Osteoblast (primary cell): ENCODE results near the gene STARD6. TPM values are rescaled to one million over a fixed set of nuclear protein-coding genes. Genes with fewer than 3 reads are reported as not detected.

Experiments used
- DNase-seq: peaks from one replicate; pipeline ENCODE4 v3.0.0; 2011; ENCODE audit warnings: low spot score, mixed read lengths; ENCODE audit not compliant: insufficient read length; ENCODE audit errors: missing footprints
- H2AFZ ChIP-seq: 2 replicates; pipeline ENCODE4 v1.6.0; 2011; ENCODE audit warnings: mild to moderate bottlenecking, low read length
- H3K27ac ChIP-seq: 2 replicates; pipeline ENCODE4 v1.5.1; 2011; ENCODE audit warnings: mild to moderate bottlenecking, low read depth, low read length, moderate library complexity
- H3K27me3 ChIP-seq: 2 replicates; pipeline ENCODE4 v1.6.0; 2012; ENCODE audit warnings: mild to moderate bottlenecking, control low read depth, inconsistent platforms, low read length, moderate library complexity; ENCODE audit not compliant: insufficient read depth
- H3K36me3 ChIP-seq: 2 replicates; pipeline ENCODE4 v1.5.1; 2011; ENCODE audit warnings: mild to moderate bottlenecking, low read length, control low read depth, moderate library complexity; ENCODE audit not compliant: insufficient read depth
- H3K4me1 ChIP-seq: 2 replicates; pipeline ENCODE4 v1.5.1; 2011; ENCODE audit warnings: mild to moderate bottlenecking, low read length, control low read depth, moderate library complexity; ENCODE audit not compliant: insufficient read depth
- H3K4me2 ChIP-seq: 2 replicates; pipeline ENCODE4 v1.6.0; 2011; ENCODE audit warnings: mild to moderate bottlenecking, low read length; ENCODE audit not compliant: insufficient read depth
- H3K4me3 ChIP-seq: fragments of 200-600 bp; sonication (generic); 3 replicates; pipeline ENCODE4 v1.5.1; 2012; ENCODE audit warnings: mild to moderate bottlenecking, low read length, inconsistent platforms; ENCODE audit not compliant: insufficient read depth
- H3K79me2 ChIP-seq: 2 replicates; pipeline ENCODE4 v1.6.0; 2012; ENCODE audit warnings: mild to moderate bottlenecking, low read length, control low read depth, inconsistent platforms; ENCODE audit not compliant: insufficient read depth
- H3K9me3 ChIP-seq: 2 replicates; pipeline ENCODE4 v1.5.1; 2011; ENCODE audit warnings: low read depth, low read length, control low read depth
- H4K20me1 ChIP-seq: 2 replicates; pipeline ENCODE4 v1.6.0; 2012; ENCODE audit warnings: mild to moderate bottlenecking, low read length, control low read depth; ENCODE audit not compliant: insufficient read depth
- CTCF ChIP-seq: IDR thresholded peaks from 2 replicates; pipeline ENCODE4 v1.5.1; 2011; ENCODE audit warnings: mild to moderate bottlenecking, low read depth, low read length, moderate library complexity; ENCODE audit errors: extremely low read depth
- total RNA-seq: library from RNA; depleted of rRNA; stranded (reverse); fragments of >200 nt; gene quantifications from 2 replicates; pipeline ENCODE4 v1.2.3, GENCODE V29; 2012

STARD6 gene
- total RNA-seq, 1 donor: not detected

DNA sequence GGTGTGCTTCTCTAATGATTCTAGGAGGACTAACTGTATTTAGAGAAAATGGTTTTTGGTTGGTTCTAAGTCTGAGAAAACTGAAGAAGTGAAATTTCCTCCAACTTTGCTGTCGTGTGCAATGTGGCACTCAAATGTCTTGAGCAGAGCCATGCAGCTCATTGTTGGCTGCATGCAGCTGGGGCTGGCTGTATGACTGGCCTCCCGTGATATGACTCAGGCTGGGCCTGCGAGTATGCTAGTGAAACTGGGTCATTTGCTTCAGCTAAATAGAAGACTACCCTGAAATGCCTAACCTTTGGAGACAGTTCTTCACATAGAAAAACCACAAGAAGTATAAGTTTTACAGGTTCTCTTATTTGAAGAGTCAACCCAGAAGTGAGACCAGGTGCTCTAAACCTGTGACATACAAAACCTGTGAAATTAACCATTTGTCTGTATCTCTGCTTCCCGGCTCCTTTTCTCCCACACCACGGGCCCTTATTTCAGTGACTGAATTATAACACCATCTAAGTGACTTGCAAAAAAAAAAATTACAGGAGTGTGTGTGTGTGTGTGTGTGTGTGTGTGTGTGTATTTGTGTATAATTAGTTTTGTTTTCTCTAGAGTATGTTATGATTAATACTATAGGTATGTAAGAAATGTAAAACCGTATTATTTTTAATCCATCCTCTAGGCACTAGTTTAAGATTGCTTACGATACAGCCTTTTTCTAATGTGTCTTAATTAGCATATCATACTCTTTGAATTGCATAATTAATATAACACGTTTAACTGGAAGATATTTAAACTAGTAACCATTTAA lies 72.5 kb downstream of the STARD6 start:
- Histone ChIP-seq H2AFZ (no peak overlapping the region), H3K4me2 (peak overlapping the region; percentile 13), H3K27ac (peak overlapping the region; percentile 40), H3K4me3 (no peak overlapping the region), H3K27me3 (no peaks in the 10 kb centered on the region), H3K79me2 (no peaks in the 10 kb centered on the region), H3K36me3 (peaks cover 34% of the 10 kb centered on the region), H3K9me3 (no peaks in the 10 kb centered on the region), H4K20me1 (no peaks in the 10 kb centered on the region), H3K4me1 (peaks cover 9% of the 10 kb centered on the region)
- peak; percentile 74 for DNase-seq
- TF ChIP-seq CTCF: no peak

DNA sequence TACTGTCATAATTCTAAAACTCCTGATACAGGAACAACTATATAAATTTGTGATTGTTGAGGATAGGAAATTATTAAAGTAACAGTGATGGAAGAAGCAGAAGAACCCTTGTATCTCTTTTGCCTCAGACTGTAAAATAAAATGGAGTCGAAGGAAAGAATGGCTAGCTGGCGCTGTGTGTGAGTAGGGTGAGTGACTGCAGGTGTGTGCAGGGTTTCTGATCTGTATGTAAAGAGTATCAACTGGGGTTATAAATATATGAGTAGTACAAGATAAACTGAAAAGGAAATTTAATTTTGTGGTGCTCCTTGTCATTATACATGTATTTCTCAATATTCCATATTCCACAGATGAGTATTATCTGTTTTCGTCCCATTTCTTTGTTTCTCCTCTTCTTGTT lies 73.1 kb downstream of the STARD6 start:
- Histone ChIP-seq H3K36me3 (peaks cover 41% of the 10 kb centered on the region), H3K27ac (no peak overlapping the region), H3K9me3 (no peaks in the 10 kb centered on the region), H3K27me3 (no peaks in the 10 kb centered on the region), H3K4me1 (peaks cover 9% of the 10 kb centered on the region), H3K4me2 (no peak overlapping the region), H3K79me2 (no peaks in the 10 kb centered on the region), H3K4me3 (no peak overlapping the region), H4K20me1 (no peaks in the 10 kb centered on the region), H2AFZ (no peak overlapping the region)
- TF ChIP-seq CTCF: no peak
- DNase-seq: no peak

DNA sequence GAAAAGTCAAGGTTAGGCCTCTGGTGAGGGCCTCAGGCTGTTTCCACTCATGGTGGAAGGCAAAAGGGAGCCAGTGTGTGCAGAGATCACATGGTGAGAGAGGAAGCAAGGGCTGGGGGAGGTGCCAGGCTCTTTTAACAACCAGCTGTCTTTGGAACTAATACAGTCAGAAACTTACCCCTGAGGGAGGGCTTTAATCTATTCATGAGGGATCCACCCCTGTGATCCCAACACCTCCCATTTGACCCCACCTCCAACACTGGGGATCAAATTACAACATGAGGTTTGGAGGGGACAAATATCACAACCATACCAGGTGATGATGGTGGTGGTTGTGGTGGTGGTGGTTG lies 77.5 kb downstream of the STARD6 start:
- Histone ChIP-seq H3K79me2 (no peaks in the 10 kb centered on the region), H4K20me1 (no peaks in the 10 kb centered on the region), H3K4me1 (peaks cover 3% of the 10 kb centered on the region), H3K4me3 (no peak overlapping the region), H3K4me2 (no peak overlapping the region), H3K27me3 (no peaks in the 10 kb centered on the region), H2AFZ (no peak overlapping the region), H3K9me3 (no peaks in the 10 kb centered on the region), H3K27ac (no peak overlapping the region), H3K36me3 (peaks cover 56% of the 10 kb centered on the region)
- DNase-seq: no peak
- no peak for TF ChIP-seq CTCF

GRCh38 chr18:54279477-54280219 lies 78.0 kb downstream of the STARD6 start:
- Histone ChIP-seq H2AFZ (no peak overlapping the region), H3K27me3 (no peaks in the 10 kb centered on the region), H3K4me1 (no peaks in the 10 kb centered on the region), H3K36me3 (peaks cover 61% of the 10 kb centered on the region), H3K9me3 (no peaks in the 10 kb centered on the region), H3K79me2 (no peaks in the 10 kb centered on the region), H4K20me1 (no peaks in the 10 kb centered on the region), H3K27ac (no peak overlapping the region), H3K4me3 (no peak overlapping the region), H3K4me2 (no peak overlapping the region)
- DNase-seq: no peak
- TF ChIP-seq CTCF: no peak
